Measurements from ENCODE around the gene LRRC25.

The LRRC25 gene

GRCh38 chr19:18427743-18428113 is 30.3 kb upstream of the LRRC25 start:
- TF ChIP-seq, protein P1, sequence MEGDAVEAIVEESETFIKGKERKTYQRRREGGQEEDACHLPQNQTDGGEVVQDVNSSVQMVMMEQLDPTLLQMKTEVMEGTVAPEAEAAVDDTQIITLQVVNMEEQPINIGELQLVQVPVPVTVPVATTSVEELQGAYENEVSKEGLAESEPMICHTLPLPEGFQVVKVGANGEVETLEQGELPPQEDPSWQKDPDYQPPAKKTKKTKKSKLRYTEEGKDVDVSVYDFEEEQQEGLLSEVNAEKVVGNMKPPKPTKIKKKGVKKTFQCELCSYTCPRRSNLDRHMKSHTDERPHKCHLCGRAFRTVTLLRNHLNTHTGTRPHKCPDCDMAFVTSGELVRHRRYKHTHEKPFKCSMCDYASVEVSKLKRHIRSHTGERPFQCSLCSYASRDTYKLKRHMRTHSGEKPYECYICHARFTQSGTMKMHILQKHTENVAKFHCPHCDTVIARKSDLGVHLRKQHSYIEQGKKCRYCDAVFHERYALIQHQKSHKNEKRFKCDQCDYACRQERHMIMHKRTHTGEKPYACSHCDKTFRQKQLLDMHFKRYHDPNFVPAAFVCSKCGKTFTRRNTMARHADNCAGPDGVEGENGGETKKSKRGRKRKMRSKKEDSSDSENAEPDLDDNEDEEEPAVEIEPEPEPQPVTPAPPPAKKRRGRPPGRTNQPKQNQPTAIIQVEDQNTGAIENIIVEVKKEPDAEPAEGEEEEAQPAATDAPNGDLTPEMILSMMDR (conservative IDR thresholded peaks at IDR 0.05; ENCODE audit: control insufficient read depth, insufficient read depth, low read depth, low read length): no peak
- no peak for DNase-seq (ENCODE audit: low read depth)
- no peak overlapping the region for H3K4me3 ChIP-seq (ENCODE audit: control insufficient read depth, low read depth, low read length)

DNA sequence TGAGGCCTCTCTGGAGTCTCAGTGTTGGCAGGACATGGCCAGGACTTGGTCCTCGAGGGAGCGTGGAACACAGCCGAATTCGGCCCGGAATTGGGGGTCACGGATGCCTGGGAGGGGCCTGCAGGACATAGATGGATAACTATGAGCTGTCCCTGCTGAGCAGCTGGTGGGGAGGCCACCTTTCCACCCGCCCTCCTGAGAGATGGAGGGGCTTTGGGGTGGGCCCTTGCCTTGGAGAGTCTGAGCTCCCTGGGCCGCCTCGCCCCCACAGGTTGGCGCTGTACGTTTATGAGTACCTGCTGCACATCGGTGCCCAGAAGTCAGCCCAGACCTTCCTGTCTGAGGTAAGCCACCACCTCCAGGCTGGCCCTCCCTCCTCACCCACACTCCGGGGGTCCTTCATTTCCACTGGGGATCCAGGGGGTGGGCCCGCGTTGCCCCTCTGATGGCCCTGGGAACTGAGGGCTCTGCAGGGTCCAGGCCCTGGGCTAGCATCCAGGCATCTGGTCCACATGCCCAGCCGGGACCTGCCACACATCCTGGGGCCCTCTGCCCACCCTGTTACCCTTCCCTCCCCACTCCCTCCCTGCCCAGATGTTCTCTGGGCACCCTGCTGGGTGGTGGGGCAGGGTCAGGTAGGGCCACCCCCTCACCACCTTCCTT is 29.8 kb upstream of the LRRC25 start:
- TF ChIP-seq, protein P1 (conservative IDR thresholded peaks at IDR 0.05; ENCODE audit: control insufficient read depth, insufficient read depth, low read depth, low read length): no peak
- H3K4me3 ChIP-seq (ENCODE audit: control insufficient read depth, low read depth, low read length): no peak overlapping the region
- no peak for DNase-seq (ENCODE audit: low read depth)

DNA sequence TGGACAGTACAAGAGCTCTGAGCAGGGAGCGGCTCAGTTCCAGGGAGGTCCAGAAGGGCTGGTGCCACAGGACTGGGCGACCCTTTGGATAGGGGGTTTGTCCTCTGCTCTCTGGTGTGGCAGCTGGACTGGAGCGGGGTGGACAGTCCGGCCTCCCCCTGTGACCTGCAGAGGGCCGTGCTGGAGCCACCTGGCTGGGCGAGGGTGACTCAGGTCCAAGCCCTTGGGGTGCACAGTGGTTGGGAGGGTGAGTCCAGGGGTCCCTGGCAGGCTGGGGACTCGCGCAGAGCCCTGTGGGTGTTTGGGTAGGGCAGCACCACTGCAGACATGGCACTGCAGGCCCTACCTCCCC is 29.0 kb upstream of the LRRC25 start:
- TF ChIP-seq, protein P1 (conservative IDR thresholded peaks at IDR 0.05; ENCODE audit: control insufficient read depth, insufficient read depth, low read depth, low read length): no peak
- no peak overlapping the region for H3K4me3 ChIP-seq (ENCODE audit: control insufficient read depth, low read depth, low read length)
- DNase-seq (ENCODE audit: low read depth): no peak

- peak; percentile 60 for DNase-seq (ENCODE audit: low read depth)
- H3K4me3 ChIP-seq (ENCODE audit: control insufficient read depth, low read depth, low read length): no peak overlapping the region
- TF ChIP-seq, protein P1 (conservative IDR thresholded peaks at IDR 0.05; ENCODE audit: control insufficient read depth, insufficient read depth, low read depth, low read length): peak; percentile 16
Observed at GRCh38 chr19:18425515-18426415, 28.3 kb upstream of the LRRC25 start.

DNA sequence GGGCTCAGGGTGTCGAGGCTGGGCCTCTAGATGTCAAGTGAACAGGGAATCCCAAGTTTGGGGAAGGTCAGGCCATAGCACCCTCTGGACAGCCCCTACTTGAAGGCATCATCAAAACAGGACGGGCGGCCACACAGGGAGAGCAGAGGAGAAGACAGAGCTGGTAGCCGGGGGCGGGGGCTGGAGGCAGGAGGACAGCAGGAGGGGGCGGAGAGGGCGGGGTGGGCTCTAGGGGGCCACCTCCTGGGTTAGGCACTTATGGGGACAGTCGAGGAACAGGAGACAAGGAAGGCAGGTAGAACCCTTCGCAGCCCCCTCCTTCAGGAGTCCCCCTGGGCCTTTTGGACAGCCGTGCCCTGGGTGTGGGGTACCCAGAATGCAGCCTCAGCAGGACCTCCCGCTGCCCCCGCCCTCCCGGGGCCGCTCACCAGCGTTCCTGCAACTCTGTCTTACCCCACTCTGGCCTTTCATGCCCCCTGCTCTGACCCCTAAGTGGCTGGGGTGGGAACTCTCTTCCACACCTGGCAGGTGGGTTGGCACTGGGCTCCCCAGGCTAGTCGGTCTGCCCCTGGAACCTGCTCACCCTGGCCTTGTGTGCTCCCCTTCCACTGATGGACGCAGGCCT is 27.6 kb upstream of the LRRC25 start:
- TF ChIP-seq, protein P1 (conservative IDR thresholded peaks at IDR 0.05; ENCODE audit: control insufficient read depth, insufficient read depth, low read depth, low read length): no peak
- no peak for DNase-seq (ENCODE audit: low read depth)
- H3K4me3 ChIP-seq (ENCODE audit: control insufficient read depth, low read depth, low read length): no peak overlapping the region

GRCh38 chr19:18424122-18424889 is 26.9 kb upstream of the LRRC25 start:
- TF ChIP-seq, protein P1 (conservative IDR thresholded peaks at IDR 0.05; ENCODE audit: control insufficient read depth, insufficient read depth, low read depth, low read length): no peak
- H3K4me3 ChIP-seq (ENCODE audit: control insufficient read depth, low read depth, low read length): no peak overlapping the region
- no peak for DNase-seq (ENCODE audit: low read depth)

All from fibroblast of mammary gland (primary cell).